Neural cell (in vitro differentiated cells): ENCODE results near the gene TMIGD1. TPM values are rescaled to one million over a fixed set of nuclear protein-coding genes. Genes with fewer than 3 reads are reported as not detected.

Experiments
- H2AFZ ChIP-seq: fragments of 200-600, 300-800 bp; sonication (generic), shearing (Covaris generic); 2 replicates; pipeline ENCODE4 v1.6.0; 2014; ENCODE audit warnings: low read depth, mild to moderate bottlenecking, antibody characterized with exemption, low read length, moderate library complexity
- H3F3A ChIP-seq: fragments of 200-600 bp; shearing (Covaris generic); 2 replicates; pipeline ENCODE4 v1.6.1; 2016; ENCODE audit warnings: mild to moderate bottlenecking, moderate library complexity, mixed read lengths, antibody characterized with exemption, low read length; ENCODE audit not compliant: insufficient read depth, poor library complexity, severe bottlenecking
- H3K27ac ChIP-seq: fragments of 200-600, 300-800 bp; sonication (generic), shearing (Covaris generic); 2 replicates; pipeline ENCODE4 v1.5.1; 2014; ENCODE audit warnings: mild to moderate bottlenecking, low read length, moderate library complexity
- H3K27me3 ChIP-seq: fragments of 300-800, 200-600 bp; sonication (generic), shearing (Covaris generic); 2 replicates; pipeline ENCODE4 v1.6.0; 2014; ENCODE audit warnings: mild to moderate bottlenecking, low read depth, low read length, moderate library complexity; ENCODE audit not compliant: insufficient read depth
- H3K36me3 ChIP-seq: fragments of 300-800, 200-600 bp; sonication (generic), shearing (Covaris generic); 2 replicates; pipeline ENCODE4 v1.5.1; 2014; ENCODE audit warnings: mild to moderate bottlenecking, antibody characterized with exemption, low read length, moderate library complexity; ENCODE audit not compliant: insufficient read depth
- H3K4me2 ChIP-seq: fragments of 300-800, 200-600 bp; sonication (generic), shearing (Covaris generic); 2 replicates; pipeline ENCODE4 v1.6.0; 2014; ENCODE audit warnings: mild to moderate bottlenecking, low read length
- H3K4me3 ChIP-seq: fragments of 300-800, 200-600 bp; sonication (generic), shearing (Covaris generic); 2 replicates; pipeline ENCODE4 v1.5.1; 2014; ENCODE audit warnings: mild to moderate bottlenecking, low read length, moderate library complexity
- H3K79me2 ChIP-seq: fragments of 200-600 bp; shearing (Covaris generic); replicated peaks from 2 replicates; pipeline ENCODE4 v1.6.0; 2014; ENCODE audit warnings: mild to moderate bottlenecking, low read length, moderate library complexity; ENCODE audit not compliant: insufficient read depth
- H3K9ac ChIP-seq: fragments of 300-800, 200-600 bp; sonication (generic), shearing (Covaris generic); 2 replicates; pipeline ENCODE4 v1.6.1; 2016; ENCODE audit warnings: mild to moderate bottlenecking, low read length, mixed read lengths
- H3K9me2 ChIP-seq: fragments of 200-600 bp; shearing (Covaris generic); 2 replicates; pipeline ENCODE4 v1.6.1; 2016; ENCODE audit warnings: mild to moderate bottlenecking, low read length, mixed read lengths; ENCODE audit not compliant: insufficient read depth
- H3K9me3 ChIP-seq: fragments of 200-600, 300-800 bp; sonication (generic), shearing (Covaris generic); 2 replicates; pipeline ENCODE4 v1.6.1; 2016; ENCODE audit warnings: mild to moderate bottlenecking, mixed run types, low read length, moderate library complexity, mixed read lengths
- H4K20me1 ChIP-seq: fragments of 200-600 bp; shearing (Covaris generic); 2 replicates; pipeline ENCODE4 v1.6.1; 2016; ENCODE audit warnings: mild to moderate bottlenecking, mixed run types; ENCODE audit not compliant: insufficient read depth
- EP300 ChIP-seq: fragments of 450-650 bp; conservative IDR thresholded peaks from 2 replicates; pipeline ENCODE4 v1.6.1; 2014; ENCODE audit warnings: antibody characterized with exemption, mild to moderate bottlenecking, moderate library complexity; ENCODE audit not compliant: poor library complexity, severe bottlenecking
- EZH2 ChIP-seq: fragments of 200-600, 300-800 bp; shearing (Covaris generic), sonication (generic); IDR thresholded peaks from 2 replicates; pipeline ENCODE4 v1.6.1; 2014; ENCODE audit warnings: antibody characterized with exemption, low read length, borderline replicate concordance, mild to moderate bottlenecking; ENCODE audit not compliant: insufficient read depth, poor library complexity, severe bottlenecking
- MXI1 ChIP-seq: fragments of 450-650 bp; conservative IDR thresholded peaks from 2 replicates; pipeline ENCODE4 v1.6.1; 2014; ENCODE audit warnings: antibody characterized with exemption, mild to moderate bottlenecking; ENCODE audit not compliant: poor library complexity, severe bottlenecking
- POLR2AphosphoS5 ChIP-seq: IDR thresholded peaks from 2 replicates; pipeline ENCODE4 v1.6.1; 2012
- RAD21 ChIP-seq: fragments of 450-650 bp; conservative IDR thresholded peaks from 2 replicates; pipeline ENCODE4 v1.6.1; 2014; ENCODE audit warnings: antibody characterized with exemption, mild to moderate bottlenecking, moderate library complexity
- SMC3 ChIP-seq: fragments of 450-650 bp; conservative IDR thresholded peaks from 2 replicates; pipeline ENCODE4 v1.6.1; 2014; ENCODE audit warnings: antibody characterized with exemption, mild to moderate bottlenecking, moderate library complexity; ENCODE audit not compliant: poor library complexity
- TAF1 ChIP-seq: IDR thresholded peaks from 2 replicates; pipeline ENCODE4 v1.6.1; 2012; ENCODE audit warnings: low read depth
- polyA plus RNA-seq: library from polyadenylated mRNA; depleted of rRNA; stranded (reverse); fragments of >200 nt; gene quantifications from 2 replicates; pipeline ENCODE4 v1.2.3, GENCODE V29; 2014
- TF ChIP-seq, protein P1 (sequence below): IDR thresholded peaks from 2 replicates; pipeline ENCODE4 v1.6.1; 2012; ENCODE audit warnings: borderline replicate concordance
- TF ChIP-seq, protein P2 (sequence below): fragments of 450-650 bp; IDR thresholded peaks from 2 replicates; pipeline ENCODE4 v1.5.1; 2014; ENCODE audit warnings: antibody characterized with exemption, mild to moderate bottlenecking, moderate library complexity; ENCODE audit not compliant: poor library complexity, severe bottlenecking

TMIGD1 gene
- polyA plus RNA-seq, 1 donor from 2014 or later: not detected

DNA sequence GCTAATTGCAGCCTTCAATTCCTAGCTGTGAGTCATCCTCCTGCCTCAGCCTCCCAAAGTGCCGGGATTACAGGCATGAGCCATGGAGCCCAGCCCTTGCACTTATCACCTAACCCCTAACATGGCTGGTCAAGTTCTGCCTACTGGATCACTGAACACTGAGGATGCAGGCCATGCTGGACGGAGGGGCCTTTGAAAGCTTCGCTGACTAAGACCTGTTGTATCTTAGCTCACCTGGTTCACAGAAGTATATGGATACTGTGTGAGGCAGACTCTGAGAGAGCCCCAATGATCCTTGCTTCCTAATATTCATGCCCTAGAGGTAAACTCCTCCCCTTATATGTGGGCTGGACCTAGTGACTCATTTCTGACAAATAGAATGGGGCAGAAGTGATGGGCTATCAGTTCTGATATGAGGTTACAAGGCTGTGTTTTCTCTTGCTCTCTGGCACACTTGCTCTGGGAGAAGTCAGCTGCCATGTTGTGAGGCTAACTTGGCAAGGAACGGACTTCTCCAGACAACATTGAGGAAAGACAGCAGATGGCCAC is 11.7 kb upstream of the TMIGD1 start:
- H3F3A ChIP-seq: no peaks in the 10 kb centered on the region
- H3K27me3 ChIP-seq: no peaks in the 10 kb centered on the region
- no peak overlapping the region for H3K4me2 ChIP-seq
- H3K9me3 ChIP-seq: no peaks in the 10 kb centered on the region
- no peak overlapping the region for H3K27ac ChIP-seq
- no peaks in the 10 kb centered on the region for H3K79me2 ChIP-seq
- no peaks in the 10 kb centered on the region for H3K36me3 ChIP-seq
- H3K9me2 ChIP-seq: no peaks in the 10 kb centered on the region
- H3K4me3 ChIP-seq: no peak overlapping the region
- TF ChIP-seq, protein P1, sequence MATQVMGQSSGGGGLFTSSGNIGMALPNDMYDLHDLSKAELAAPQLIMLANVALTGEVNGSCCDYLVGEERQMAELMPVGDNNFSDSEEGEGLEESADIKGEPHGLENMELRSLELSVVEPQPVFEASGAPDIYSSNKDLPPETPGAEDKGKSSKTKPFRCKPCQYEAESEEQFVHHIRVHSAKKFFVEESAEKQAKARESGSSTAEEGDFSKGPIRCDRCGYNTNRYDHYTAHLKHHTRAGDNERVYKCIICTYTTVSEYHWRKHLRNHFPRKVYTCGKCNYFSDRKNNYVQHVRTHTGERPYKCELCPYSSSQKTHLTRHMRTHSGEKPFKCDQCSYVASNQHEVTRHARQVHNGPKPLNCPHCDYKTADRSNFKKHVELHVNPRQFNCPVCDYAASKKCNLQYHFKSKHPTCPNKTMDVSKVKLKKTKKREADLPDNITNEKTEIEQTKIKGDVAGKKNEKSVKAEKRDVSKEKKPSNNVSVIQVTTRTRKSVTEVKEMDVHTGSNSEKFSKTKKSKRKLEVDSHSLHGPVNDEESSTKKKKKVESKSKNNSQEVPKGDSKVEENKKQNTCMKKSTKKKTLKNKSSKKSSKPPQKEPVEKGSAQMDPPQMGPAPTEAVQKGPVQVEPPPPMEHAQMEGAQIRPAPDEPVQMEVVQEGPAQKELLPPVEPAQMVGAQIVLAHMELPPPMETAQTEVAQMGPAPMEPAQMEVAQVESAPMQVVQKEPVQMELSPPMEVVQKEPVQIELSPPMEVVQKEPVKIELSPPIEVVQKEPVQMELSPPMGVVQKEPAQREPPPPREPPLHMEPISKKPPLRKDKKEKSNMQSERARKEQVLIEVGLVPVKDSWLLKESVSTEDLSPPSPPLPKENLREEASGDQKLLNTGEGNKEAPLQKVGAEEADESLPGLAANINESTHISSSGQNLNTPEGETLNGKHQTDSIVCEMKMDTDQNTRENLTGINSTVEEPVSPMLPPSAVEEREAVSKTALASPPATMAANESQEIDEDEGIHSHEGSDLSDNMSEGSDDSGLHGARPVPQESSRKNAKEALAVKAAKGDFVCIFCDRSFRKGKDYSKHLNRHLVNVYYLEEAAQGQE: no peak
- no peak for TF ChIP-seq EP300
- no peak for TF ChIP-seq SMC3
- no peak for TF ChIP-seq TAF1
- TF ChIP-seq, protein P2, sequence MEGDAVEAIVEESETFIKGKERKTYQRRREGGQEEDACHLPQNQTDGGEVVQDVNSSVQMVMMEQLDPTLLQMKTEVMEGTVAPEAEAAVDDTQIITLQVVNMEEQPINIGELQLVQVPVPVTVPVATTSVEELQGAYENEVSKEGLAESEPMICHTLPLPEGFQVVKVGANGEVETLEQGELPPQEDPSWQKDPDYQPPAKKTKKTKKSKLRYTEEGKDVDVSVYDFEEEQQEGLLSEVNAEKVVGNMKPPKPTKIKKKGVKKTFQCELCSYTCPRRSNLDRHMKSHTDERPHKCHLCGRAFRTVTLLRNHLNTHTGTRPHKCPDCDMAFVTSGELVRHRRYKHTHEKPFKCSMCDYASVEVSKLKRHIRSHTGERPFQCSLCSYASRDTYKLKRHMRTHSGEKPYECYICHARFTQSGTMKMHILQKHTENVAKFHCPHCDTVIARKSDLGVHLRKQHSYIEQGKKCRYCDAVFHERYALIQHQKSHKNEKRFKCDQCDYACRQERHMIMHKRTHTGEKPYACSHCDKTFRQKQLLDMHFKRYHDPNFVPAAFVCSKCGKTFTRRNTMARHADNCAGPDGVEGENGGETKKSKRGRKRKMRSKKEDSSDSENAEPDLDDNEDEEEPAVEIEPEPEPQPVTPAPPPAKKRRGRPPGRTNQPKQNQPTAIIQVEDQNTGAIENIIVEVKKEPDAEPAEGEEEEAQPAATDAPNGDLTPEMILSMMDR: no peak
- TF ChIP-seq EZH2: no peak
- TF ChIP-seq POLR2AphosphoS5: no peak
- no peak for TF ChIP-seq MXI1
- TF ChIP-seq RAD21: no peak
- no peaks in the 10 kb centered on the region for H4K20me1 ChIP-seq
- no peak overlapping the region for H3K9ac ChIP-seq
- H2AFZ ChIP-seq: no peak overlapping the region

DNA sequence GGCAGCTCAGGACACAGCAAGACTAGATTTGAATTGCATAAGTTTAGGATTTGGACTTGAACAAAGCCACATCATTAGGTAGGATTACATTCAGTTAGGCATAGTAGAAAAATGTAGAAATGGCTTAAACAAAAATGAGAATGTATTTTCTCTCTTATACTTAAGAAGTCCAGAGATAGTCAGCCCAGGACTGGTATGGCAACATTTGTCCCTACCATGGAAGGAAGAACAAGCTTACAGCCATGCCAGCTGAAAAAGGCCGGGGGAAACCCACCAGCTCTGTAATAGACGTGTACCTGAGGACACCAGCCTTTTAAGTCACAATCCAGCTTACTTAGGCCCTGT is 11.2 kb upstream of the TMIGD1 start:
- H3F3A ChIP-seq: no peaks in the 10 kb centered on the region
- no peaks in the 10 kb centered on the region for H3K27me3 ChIP-seq
- TF ChIP-seq MXI1 (no peak), RAD21 (no peak), EZH2 (no peak), POLR2AphosphoS5 (no peak), SMC3 (no peak), EP300 (no peak), TAF1 (no peak)
- TF ChIP-seq, protein P1: no peak
- TF ChIP-seq, protein P2: no peak
- H3K27ac ChIP-seq: no peak overlapping the region
- no peak overlapping the region for H3K4me2 ChIP-seq
- H4K20me1 ChIP-seq: no peaks in the 10 kb centered on the region
- no peaks in the 10 kb centered on the region for H3K36me3 ChIP-seq
- no peak overlapping the region for H3K9ac ChIP-seq
- H3K4me3 ChIP-seq: no peak overlapping the region
- no peaks in the 10 kb centered on the region for H3K9me3 ChIP-seq
- no peak overlapping the region for H2AFZ ChIP-seq
- H3K79me2 ChIP-seq: no peaks in the 10 kb centered on the region
- H3K9me2 ChIP-seq: no peaks in the 10 kb centered on the region
